Parathyroid adenoma (tissue), 2 donors: Measurements from ENCODE around the gene PDE10A.
"Not testable (repeated sequence)": the region's sequence is repeated elsewhere in the genome, so short reads cannot be mapped to it uniquely, and the experiment has no call there.

Experiments
- H2AFZ ChIP-seq: fragments of 300-600 bp; sonication (generic); one replicate; pipeline ENCODE4 v1.7.0; 2017; ENCODE audit warnings: antibody characterized with exemption, mild to moderate bottlenecking
- H3K27ac ChIP-seq: fragments of 300-600 bp; sonication (generic); one replicate; pipeline ENCODE4 v1.7.0; 2017
- H3K27me3 ChIP-seq: fragments of 300-600 bp; sonication (generic); one replicate; pipeline ENCODE4 v1.7.0; 2017; ENCODE audit warnings: low read length; ENCODE audit not compliant: control insufficient read depth, insufficient read depth
- H3K36me3 ChIP-seq: fragments of 300-600 bp; sonication (generic); one replicate; pipeline ENCODE4 v1.7.0; 2017; ENCODE audit warnings: low read length; ENCODE audit not compliant: control insufficient read depth, insufficient read depth
- H3K4me1 ChIP-seq: fragments of 300-600 bp; sonication (generic); one replicate; pipeline ENCODE4 v1.7.0; 2017; ENCODE audit warnings: control low read depth
- H3K4me2 ChIP-seq: fragments of 300-600 bp; sonication (generic); one replicate; pipeline ENCODE4 v1.7.0; 2017; ENCODE audit warnings: low read length
- H3K4me3 ChIP-seq: fragments of 300-600 bp; sonication (generic); one replicate; pipeline ENCODE4 v1.7.0; 2017; ENCODE audit warnings: low read depth, low read length
- H3K79me2 ChIP-seq: fragments of 300-600 bp; sonication (generic); one replicate; pipeline ENCODE4 v1.7.0; 2017; ENCODE audit warnings: control low read depth
- H3K9ac ChIP-seq: fragments of 300-600 bp; sonication (generic); one replicate; pipeline ENCODE4 v1.7.0; 2017; ENCODE audit warnings: mild to moderate bottlenecking
- H3K9me3 ChIP-seq: fragments of 300-600 bp; sonication (generic); one replicate; pipeline ENCODE4 v1.7.0; 2017; ENCODE audit warnings: low read length; ENCODE audit not compliant: control insufficient read depth
- CTCF ChIP-seq: fragments of 300-600 bp; sonication (generic); IDR thresholded peaks from one replicate; pipeline ENCODE4 v1.7.0; 2017; ENCODE audit warnings: antibody characterized with exemption, mild to moderate bottlenecking
- donor health status: primary hyperparathyroidism.

Gene PDE10A

GRCh38 chr6:165624871-165625639 lies 38.0 kb downstream of the PDE10A start:
- Histone ChIP-seq H3K36me3 (no peaks in the 10 kb centered on the region), H3K27ac (no peak overlapping the region), H3K9ac (no peak overlapping the region), H3K4me2 (no peak overlapping the region), H3K4me3 (no peak overlapping the region), H3K4me1 (no peaks in the 10 kb centered on the region), H2AFZ (no peak overlapping the region), H3K79me2 (no peaks in the 10 kb centered on the region), H3K27me3 (no peaks in the 10 kb centered on the region), H3K9me3 (no peaks in the 10 kb centered on the region)
- TF ChIP-seq CTCF, result no peak

- no peaks in the 10 kb centered on the region for H3K27me3 ChIP-seq
- H3K4me2 ChIP-seq, result no peak overlapping the region
- no peaks in the 10 kb centered on the region for H3K79me2 ChIP-seq
Measured at GRCh38 chr6:165621940-165622339, 41.1 kb downstream of the PDE10A start.

GRCh38 chr6:165618891-165619290 lies 44.1 kb downstream of the PDE10A start:
- not testable (repeated sequence) for H2AFZ ChIP-seq, H3K4me3 ChIP-seq, H3K27ac ChIP-seq, H3K27me3 ChIP-seq, H3K4me1 ChIP-seq, H3K9ac ChIP-seq, H3K79me2 ChIP-seq, H3K4me2 ChIP-seq, H3K36me3 ChIP-seq, H3K9me3 ChIP-seq

More at GRCh38 chr6:165621940-165622339, 41.1 kb downstream of the PDE10A start:
- no peak overlapping the region for H3K4me3 ChIP-seq
- TF ChIP-seq CTCF, result no peak
- no peaks in the 10 kb centered on the region for H3K9me3 ChIP-seq
- no peak overlapping the region for H3K9ac ChIP-seq
- no peak overlapping the region for H2AFZ ChIP-seq
- H3K27ac ChIP-seq, result no peak overlapping the region
- H3K36me3 ChIP-seq, result no peaks in the 10 kb centered on the region
- no peaks in the 10 kb centered on the region for H3K4me1 ChIP-seq

GRCh38 chr6:165618241-165618640 lies 44.8 kb downstream of the PDE10A start:
- Histone ChIP-seq H3K27me3 (no peaks in the 10 kb centered on the region), H3K27ac (no peak overlapping the region), H2AFZ (no peak overlapping the region), H3K4me1 (no peaks in the 10 kb centered on the region), H3K4me3 (no peak overlapping the region), H3K4me2 (no peak overlapping the region), H3K79me2 (no peaks in the 10 kb centered on the region), H3K36me3 (no peaks in the 10 kb centered on the region), H3K9ac (no peak overlapping the region), H3K9me3 (no peaks in the 10 kb centered on the region)
- TF ChIP-seq CTCF, result no peak

GRCh38 chr6:165617528-165617927 lies 45.5 kb downstream of the PDE10A start:
- Histone ChIP-seq H3K36me3 (no peaks in the 10 kb centered on the region), H3K27me3 (no peaks in the 10 kb centered on the region), H3K79me2 (no peaks in the 10 kb centered on the region), H3K4me2 (no peak overlapping the region), H3K27ac (no peak overlapping the region), H3K9me3 (no peaks in the 10 kb centered on the region), H2AFZ (no peak overlapping the region), H3K9ac (no peak overlapping the region), H3K4me3 (no peak overlapping the region), H3K4me1 (no peaks in the 10 kb centered on the region)
- no peak for TF ChIP-seq CTCF
